ENCODE data around the gene CLASP2. TPM values are rescaled to one million over a fixed set of nuclear protein-coding genes. Genes with fewer than 3 reads are reported as not detected.
A peak's percentile ranks its signal among the peaks of the same experiment; 100 is the strongest.

Gene CLASP2
- polyA plus RNA-seq, 3 donors = 10.1 to 16.1 (median 13.9) TPM

- no peak overlapping the region for H2AFZ ChIP-seq (ENCODE audit: insufficient read depth, low read depth, low read length, poor library complexity, severe bottlenecking)
- WGBS (ENCODE audit: insufficient coverage) = no CpG with 5 or more reads among the region's 1 CpG
- no peak for DNase-seq
- peaks cover 9% of the 10 kb centered on the region for H4K20me1 ChIP-seq (ENCODE audit: insufficient read depth, low read length)
- no peak overlapping the region for H3K4me3 ChIP-seq (replicated peaks in 1 of 3; ENCODE audit: low read depth in 2 of 3, low read length in 3 of 3)
- no peaks in the 10 kb centered on the region for H3K27me3 Mint-ChIP-seq (ENCODE audit: low read depth in 3 of 3)
- H3K79me2 ChIP-seq (ENCODE audit: insufficient read depth, low read length) = peaks cover 12% of the 10 kb centered on the region
- intact Hi-C loops (cut with micrococcal nuclease) = no loop called here
- no peaks in the 10 kb centered on the region for H3K4me1 ChIP-seq (ENCODE audit: control insufficient read depth in 1 of 2, insufficient read depth in 2 of 2, low read length in 2 of 2)
- no peaks in the 10 kb centered on the region for H3K9me3 Mint-ChIP-seq
- H3K27ac Mint-ChIP-seq = no peak overlapping the region
- H3K27ac ChIP-seq (ENCODE audit: low read depth in 1 of 2, low read length in 2 of 2) = no peak overlapping the region
- peaks cover 15 to 23% of the 10 kb centered on the region in 2 donors for H3K36me3 Mint-ChIP-seq
- no peak overlapping the region for H3K4me3 Mint-ChIP-seq
- H3K4me2 ChIP-seq (replicated peaks; ENCODE audit: extremely low read depth, low read length, poor library complexity, severe bottlenecking) = no peak overlapping the region
- H3K36me3 ChIP-seq (replicated peaks in 1 of 2; ENCODE audit: control insufficient read depth in 1 of 2, insufficient read depth in 2 of 2, low read length in 2 of 2) = peaks cover 21 to 40% of the 10 kb centered on the region in 2 donors
- H3K4me1 Mint-ChIP-seq = no peaks in the 10 kb centered on the region
- no peaks in the 10 kb centered on the region for H3K9me3 ChIP-seq (replicated peaks in 1 of 2; ENCODE audit: control insufficient read depth in 1 of 2, insufficient read depth in 1 of 2, low read length in 2 of 2)
- no peak overlapping the region for H3K9ac ChIP-seq (ENCODE audit: insufficient read depth, low read length, poor library complexity, severe bottlenecking)
- no peaks in the 10 kb centered on the region for H3K27me3 ChIP-seq (ENCODE audit: control insufficient read depth in 2 of 2, insufficient read depth in 2 of 2, low read length in 2 of 2)
- no peak for TF ChIP-seq CTCF (IDR thresholded peaks at IDR 0.05)
These were observed 71.6 kb downstream of the CLASP2 start for GRCh38 chr3:33646406-33646805.

- intact Hi-C loops (cut with micrococcal nuclease) = no loop called here
- Histone ChIP-seq H4K20me1 (ENCODE audit: insufficient read depth, low read length) (peaks cover 6% of the 10 kb centered on the region), H3K4me2 (replicated peaks; ENCODE audit: extremely low read depth, low read length, poor library complexity, severe bottlenecking) (no peak overlapping the region), H2AFZ (ENCODE audit: insufficient read depth, low read depth, low read length, poor library complexity, severe bottlenecking) (no peak overlapping the region), H3K79me2 (ENCODE audit: insufficient read depth, low read length) (peaks cover 6% of the 10 kb centered on the region), H3K4me1 (ENCODE audit: control insufficient read depth in 1 of 2, insufficient read depth in 2 of 2, low read length in 2 of 2) (no peaks in the 10 kb centered on the region), H3K36me3 (replicated peaks in 1 of 2; ENCODE audit: control insufficient read depth in 1 of 2, insufficient read depth in 2 of 2, low read length in 2 of 2) (peaks cover 21 to 48% of the 10 kb centered on the region in 2 donors), H3K27ac (ENCODE audit: low read depth in 1 of 2, low read length in 2 of 2) (no peak overlapping the region), H3K4me3 (replicated peaks in 1 of 3; ENCODE audit: low read depth in 2 of 3, low read length in 3 of 3) (no peak overlapping the region), H3K27me3 (ENCODE audit: control insufficient read depth in 2 of 2, insufficient read depth in 2 of 2, low read length in 2 of 2) (no peaks in the 10 kb centered on the region), H3K9me3 (replicated peaks in 1 of 2; ENCODE audit: control insufficient read depth in 1 of 2, insufficient read depth in 1 of 2, low read length in 2 of 2) (no peaks in the 10 kb centered on the region), H3K9ac (ENCODE audit: insufficient read depth, low read length, poor library complexity, severe bottlenecking) (no peak overlapping the region)
- no peak for DNase-seq
- Mint-ChIP-seq H3K4me1 (no peaks in the 10 kb centered on the region), H3K4me3 (no peak overlapping the region), H3K9me3 (no peaks in the 10 kb centered on the region), H3K27ac (peak overlapping the region in 1 of 7 donors; percentile 40), H3K27me3 (ENCODE audit: low read depth in 3 of 3) (no peaks in the 10 kb centered on the region), H3K36me3 (peaks cover 16 to 23% of the 10 kb centered on the region in 2 donors)
- WGBS (ENCODE audit: insufficient coverage) = 87% methylated on average over 5 of the region's 5 CpGs
- TF ChIP-seq CTCF (IDR thresholded peaks at IDR 0.05) = no peak
These were observed 72.9 kb downstream of the CLASP2 start for GRCh38 chr3:33645060-33645647.
